HG03135 (cell line): Measurements from ENCODE around the gene OAT.

Source experiments
- ATAC-seq: cut with Tn5 transposase; IDR thresholded peaks from one replicate; pipeline ENCODE4 v1.9.1; 2021; ENCODE audit warnings: mild to moderate bottlenecking, moderate library complexity; ENCODE audit not compliant: unreplicated experiment

OAT gene

GRCh38 chr10:124354411-124355382, 64.0 kb downstream of the OAT start:
- no peak for ATAC-seq

GRCh38 chr10:124353896-124354295, 64.8 kb downstream of the OAT start:
- no peak for ATAC-seq

GRCh38 chr10:124353091-124353815, 65.5 kb downstream of the OAT start:
- ATAC-seq: no peak

- ATAC-seq: no peak
Measured at GRCh38 chr10:124351481-124352220, 67.1 kb downstream of the OAT start.

- ATAC-seq: no peak
Measured at GRCh38 chr10:124350806-124351205, 67.9 kb downstream of the OAT start.

- ATAC-seq: no peak
Measured at GRCh38 chr10:124349996-124350280, 68.8 kb downstream of the OAT start.

- ATAC-seq: no peak
Measured at GRCh38 chr10:124349231-124349995, 69.3 kb downstream of the OAT start.

- ATAC-seq: no peak
Measured at GRCh38 chr10:124348801-124349200, 69.9 kb downstream of the OAT start.

- ATAC-seq: no peak
Measured at GRCh38 chr10:124347956-124348355, 70.8 kb downstream of the OAT start.
